H9 (cell line): ENCODE measurements around the gene EPC2. TPM values are rescaled to one million over a fixed set of nuclear protein-coding genes. Genes with fewer than 3 reads are reported as not detected.
A peak's percentile ranks its signal among the peaks of the same experiment; 100 is the strongest.

Source experiments
- DNase-seq: peaks from one replicate; pipeline ENCODE4 v3.0.0-alpha.2; 2017
- H2AFZ ChIP-seq: one replicate; pipeline ENCODE4 v1.6.1; 2013; ENCODE audit warnings: mild to moderate bottlenecking, low read length, control low read depth, moderate library complexity
- H2AK5ac ChIP-seq: 2 replicates; pipeline ENCODE4 v1.6.1; 2013; ENCODE audit warnings: low read length, control low read depth, mixed read lengths; ENCODE audit not compliant: insufficient read length
- H2BK120ac ChIP-seq: one replicate; pipeline ENCODE4 v1.6.1; 2013; ENCODE audit warnings: low read depth, mild to moderate bottlenecking, low read length, control low read depth, inconsistent platforms; ENCODE audit not compliant: poor library complexity, severe bottlenecking
- H2BK12ac ChIP-seq: 2 replicates; pipeline ENCODE4 v1.6.1; 2013; ENCODE audit warnings: low read length, control low read depth, mixed read lengths, low read depth; ENCODE audit not compliant: insufficient read length
- H2BK15ac ChIP-seq: 2 replicates; pipeline ENCODE4 v1.6.1; 2013; ENCODE audit warnings: low read depth, low read length, control low read depth
- H2BK20ac ChIP-seq: one replicate; pipeline ENCODE4 v1.6.1; 2013; ENCODE audit warnings: low read depth, mild to moderate bottlenecking, low read length, control low read depth, inconsistent platforms; ENCODE audit not compliant: poor library complexity, severe bottlenecking
- H2BK5ac ChIP-seq: 2 replicates; pipeline ENCODE4 v1.6.1; 2013; ENCODE audit warnings: low read length, control low read depth, mixed read lengths; ENCODE audit not compliant: insufficient read length
- H3K14ac ChIP-seq: 2 replicates; pipeline ENCODE4 v1.6.1; 2013; ENCODE audit warnings: low read length, control low read depth; ENCODE audit not compliant: insufficient read depth
- H3K18ac ChIP-seq: 2 replicates; pipeline ENCODE4 v1.6.1; 2013; ENCODE audit warnings: low read depth, mild to moderate bottlenecking, mixed read lengths, low read length, control low read depth; ENCODE audit not compliant: insufficient read length
- H3K23ac ChIP-seq: 2 replicates; pipeline ENCODE4 v1.6.1; 2013; ENCODE audit warnings: low read length, control low read depth, mixed read lengths, low read depth; ENCODE audit not compliant: insufficient read length
- H3K23me2 ChIP-seq: 2 replicates; pipeline ENCODE4 v1.6.1; 2013; ENCODE audit warnings: low read depth, mild to moderate bottlenecking, mixed read lengths, low read length, control low read depth; ENCODE audit not compliant: insufficient read length, poor library complexity, severe bottlenecking
- H3K27ac ChIP-seq: 2 replicates; pipeline ENCODE4 v1.5.1; 2013; ENCODE audit warnings: low read length, control low read depth, mixed read lengths, low read depth; ENCODE audit not compliant: insufficient read length
- H3K27me3 ChIP-seq: 2 replicates; pipeline ENCODE4 v1.6.1; 2013; ENCODE audit warnings: low read length, control low read depth, inconsistent platforms; ENCODE audit not compliant: insufficient read depth
- H3K4ac ChIP-seq: 2 replicates; pipeline ENCODE4 v1.6.1; 2013; ENCODE audit warnings: low read depth, mild to moderate bottlenecking, control low read depth, inconsistent platforms, low read length, moderate library complexity
- H3K4me1 ChIP-seq: 2 replicates; pipeline ENCODE4 v1.6.1; 2013; ENCODE audit warnings: low read length, control low read depth, inconsistent platforms; ENCODE audit not compliant: insufficient read depth
- H3K4me2 ChIP-seq: 2 replicates; pipeline ENCODE4 v1.6.1; 2013; ENCODE audit warnings: low read length, control low read depth, mixed read lengths; ENCODE audit not compliant: insufficient read length, insufficient read depth
- H3K56ac ChIP-seq: 2 replicates; pipeline ENCODE4 v1.6.1; 2013; ENCODE audit warnings: low read depth, mild to moderate bottlenecking, mixed read lengths, low read length, control low read depth; ENCODE audit not compliant: insufficient read length
- H3K79me1 ChIP-seq: 2 replicates; pipeline ENCODE4 v1.6.1; 2013; ENCODE audit warnings: low read depth, mild to moderate bottlenecking, moderate library complexity, low read length, control low read depth, inconsistent platforms; ENCODE audit not compliant: insufficient read depth, poor library complexity, severe bottlenecking
- H3K79me2 ChIP-seq: 2 replicates; pipeline ENCODE4 v1.6.1; 2013; ENCODE audit warnings: low read length, control low read depth, inconsistent platforms; ENCODE audit not compliant: insufficient read depth
- H3K9ac ChIP-seq: 2 replicates; pipeline ENCODE4 v1.6.1; 2013; ENCODE audit warnings: low read length, control low read depth, mixed read lengths; ENCODE audit not compliant: insufficient read length; ENCODE audit errors: extremely low read depth
- H3K9me3 ChIP-seq: one replicate; pipeline ENCODE4 v1.6.1; 2013; ENCODE audit warnings: low read depth, low read length, inconsistent platforms; ENCODE audit not compliant: control insufficient read depth
- H3T11ph ChIP-seq: one replicate; pipeline ENCODE4 v1.6.1; 2013; ENCODE audit warnings: mild to moderate bottlenecking, low read length, control low read depth, inconsistent platforms
- H4K20me1 ChIP-seq: one replicate; pipeline ENCODE4 v1.6.1; 2013; ENCODE audit not compliant: control insufficient read depth, insufficient read length, insufficient read depth
- H4K5ac ChIP-seq: 2 replicates; pipeline ENCODE4 v1.6.1; 2013; ENCODE audit warnings: low read depth, mild to moderate bottlenecking, mixed read lengths, low read length, control low read depth; ENCODE audit not compliant: insufficient read length
- H4K8ac ChIP-seq: replicated peaks from 2 replicates; pipeline ENCODE4 v1.6.1; 2013; ENCODE audit warnings: low read length, control low read depth, mixed read lengths, low read depth; ENCODE audit not compliant: insufficient read length
- H4K91ac ChIP-seq: 2 replicates; pipeline ENCODE4 v1.6.1; 2013; ENCODE audit warnings: low read depth, mild to moderate bottlenecking, moderate library complexity, mixed read lengths, low read length, control low read depth; ENCODE audit not compliant: insufficient read length
- H3K27ac Mint-ChIP-seq, 3 experiments: 2 replicates in 2 of 3; 3 replicates in 1 of 3; pipeline ENCODE4 v1.8.0; 2020 to 2021; ENCODE audit warnings: mixed read lengths in 3 of 3, mild to moderate bottlenecking in 1 of 3, moderate library complexity in 1 of 3
- H3K27me3 Mint-ChIP-seq: 2 replicates; pipeline ENCODE4 v1.8.0; 2021; ENCODE audit warnings: low read depth, mild to moderate bottlenecking, moderate library complexity, mixed read lengths
- H3K36me3 Mint-ChIP-seq, 3 experiments: 2 replicates in 2 of 3; 3 replicates in 1 of 3; pipeline ENCODE4 v1.8.0; 2020 to 2021; ENCODE audit warnings: low read depth in 3 of 3, mixed read lengths in 3 of 3; ENCODE audit not compliant: insufficient read depth in 1 of 3
- H3K4me1 Mint-ChIP-seq, 2 experiments: 2 replicates each; pipeline ENCODE4 v1.8.0; 2020; ENCODE audit warnings: mixed read lengths in 2 of 2
- H3K4me3 Mint-ChIP-seq, 2 experiments: 2 replicates in 1 of 2; 3 replicates in 1 of 2; pipeline ENCODE4 v1.8.0; 2020 to 2021; ENCODE audit warnings: mild to moderate bottlenecking in 2 of 2, mixed read lengths in 2 of 2, moderate library complexity in 1 of 2
- H3K9me3 Mint-ChIP-seq, 2 experiments: 2 replicates in 1 of 2; 3 replicates in 1 of 2; pipeline ENCODE4 v1.8.0; 2020; ENCODE audit warnings: mild to moderate bottlenecking in 2 of 2, mixed read lengths in 2 of 2, moderate library complexity in 1 of 2
- CTCF ChIP-seq: fragments of 200-600 bp; sonication (generic); conservative IDR thresholded peaks from 3 replicates; pipeline ENCODE4 v1.8.0; 2021; ENCODE audit warnings: antibody characterized with exemption, mild to moderate bottlenecking
- WGBS: extraction: QIAGEN DNeasy Blood & Tissue Kit; methylation state at CpG from one replicate; pipeline ENCODE4 v1.1.7; 2013; ENCODE audit warnings: missing lambda C conversion rate, low lambda C conversion rate, mixed read lengths; ENCODE audit not compliant: insufficient read length; ENCODE audit errors: extremely low coverage; 5-methylcytosine and 5-hydroxymethylcytosine counted together
- total RNA-seq: library from RNA; stranded (reverse); gene quantifications from 2 replicates; pipeline ENCODE4 v1.2.1, GENCODE V29; 2021

Gene EPC2
- total RNA-seq, 1 experiment from 2014 or later: 31.3 TPM

- H3K4me2 ChIP-seq: no peak overlapping the region
- H4K20me1 ChIP-seq: no peaks in the 10 kb centered on the region
Observed at GRCh38 chr2:148667113-148667836, 22.7 kb downstream of the EPC2 start.

More at GRCh38 chr2:148667113-148667836, 22.7 kb downstream of the EPC2 start:
- Histone ChIP-seq H2BK15ac (no peak overlapping the region), H4K91ac (no peak overlapping the region), H3K27ac (no peak overlapping the region), H3K79me1 (peaks cover 8% of the 10 kb centered on the region), H2AK5ac (no peak overlapping the region), H3K4me1 (peaks cover 3% of the 10 kb centered on the region; the same call in 1 of the 2 replicates), H3T11ph (no peak overlapping the region), H2BK20ac (no peak overlapping the region), H3K79me2 (peaks cover 29% of the 10 kb centered on the region; the same call in 1 of the 2 replicates), H3K27me3 (no peaks in the 10 kb centered on the region), H2BK12ac (no peak overlapping the region), H3K4ac (no peak overlapping the region), H3K23ac (no peak overlapping the region), H4K5ac (no peak overlapping the region), H3K23me2 (no peaks in the 10 kb centered on the region), H4K8ac (no peak overlapping the region), H3K9ac (no peak overlapping the region), H2BK120ac (no peak overlapping the region), H3K9me3 (no peaks in the 10 kb centered on the region), H2AFZ (no peak overlapping the region), H3K14ac (no peak overlapping the region), H3K56ac (no peak overlapping the region), H3K18ac (no peak overlapping the region), H2BK5ac (no peak overlapping the region)
- Mint-ChIP-seq H3K4me1 (peaks cover 17 to 21% of the 10 kb centered on the region in 2 experiments), H3K36me3 (peaks cover 0 to 3% (median 0%) of the 10 kb centered on the region in 3 experiments; a peak in 2 of 7 replicates), H3K9me3 (no peaks in the 10 kb centered on the region), H3K27ac (peak overlapping the region in 1 of 3 experiments; percentile 62; a peak in 2 of 7 replicates), H3K4me3 (no peak overlapping the region), H3K27me3 (no peaks in the 10 kb centered on the region)
- TF ChIP-seq CTCF: no peak
- WGBS: no CpG with 5 or more reads among the region's 4 CpGs
- DNase-seq: no peak
